ENCODE data around the gene DGCR2. TPM values are rescaled to one million over a fixed set of nuclear protein-coding genes. Genes with fewer than 3 reads are reported as not detected.
"Not testable (repeated sequence)": the region's sequence is repeated elsewhere in the genome, so short reads cannot be mapped to it uniquely, and the experiment has no call there.

DGCR2 gene
- total RNA-seq, 8 experiments from 2014 or later, result 31.2 to 53.9 (median 34.0) TPM

DNA sequence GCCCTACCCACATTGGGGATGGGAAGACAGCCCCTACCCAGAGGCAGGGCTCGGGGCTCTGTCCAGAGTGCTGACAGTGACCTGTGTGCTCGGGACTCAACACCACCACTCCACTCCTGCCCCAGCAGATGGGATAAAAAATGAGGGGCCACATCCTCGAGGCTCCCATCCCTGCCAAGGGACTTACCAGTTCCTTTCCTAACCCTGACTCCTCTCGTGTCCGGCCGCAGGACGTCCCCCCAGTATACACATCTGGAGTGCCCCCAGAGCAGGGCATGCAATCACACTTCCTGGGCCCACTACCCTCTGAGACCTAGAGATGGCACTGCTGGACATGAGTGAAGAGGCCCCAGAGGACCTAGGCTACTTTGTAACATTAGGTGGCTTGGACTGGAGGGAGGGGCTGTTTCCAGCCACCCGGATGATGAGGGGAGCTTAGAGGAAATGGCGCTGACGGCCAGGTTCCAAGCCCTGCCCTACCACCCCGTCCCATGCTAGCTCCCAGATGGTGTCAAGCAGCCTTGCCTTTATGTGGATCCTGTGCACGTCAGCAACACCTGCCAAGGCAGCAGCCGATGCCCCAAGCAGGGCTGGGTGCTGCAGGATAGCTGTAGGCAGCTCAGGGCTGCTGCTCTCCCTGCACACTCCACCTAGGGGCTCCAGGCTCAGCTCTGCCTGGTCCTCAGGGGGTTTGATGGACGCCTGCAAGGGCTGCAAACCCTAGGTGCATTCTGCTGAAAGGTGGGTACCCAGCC, 86.6 kb downstream of the DGCR2 start:
- in situ Hi-C loops (cut with MboI; ENCODE audit: low pct_unique_long_range_greater_than_20kb in 2 of 9, low sequenced_read_pairs in 9 of 9, unreplicated experiment in 9 of 9), result no loop called here
- peak; percentile 12 to 67 (median 26) for ATAC-seq (replicated peaks in 6 of 8)
- Histone ChIP-seq H3K4me1 (replicated peaks in 1 of 2) (no peaks in the 10 kb centered on the region), H3K27ac (no peak overlapping the region), H3K4me3 (no peak overlapping the region)
- 0 to 71% (median 40%) methylated on average over 1 to 6 of the region's 14 CpGs; no CpG with 5 or more reads in 5 of the 10 experiments for WGBS, 10 experiments

GRCh38 chr22:19035126-19035473, 87.1 kb downstream of the DGCR2 start:
- H3K4me3 ChIP-seq; H3K27ac ChIP-seq; ATAC-seq (replicated peaks in 6 of 8); in situ Hi-C loops (cut with MboI; ENCODE audit: low pct_unique_long_range_greater_than_20kb in 2 of 9, low sequenced_read_pairs in 9 of 9, unreplicated experiment in 9 of 9); H3K4me1 ChIP-seq (replicated peaks in 1 of 2): not testable (repeated sequence)
- 53% methylated on average over 3 of the region's 6 CpGs; no CpG with 5 or more reads in 9 of the 10 experiments for WGBS, 10 experiments

GRCh38 chr22:19034724-19035120, 87.5 kb downstream of the DGCR2 start:
- WGBS, 10 experiments, result no CpG with 5 or more reads among the region's 12 CpGs
- H3K27ac ChIP-seq; H3K4me1 ChIP-seq (replicated peaks in 1 of 2); in situ Hi-C loops (cut with MboI; ENCODE audit: low pct_unique_long_range_greater_than_20kb in 2 of 9, low sequenced_read_pairs in 9 of 9, unreplicated experiment in 9 of 9); ATAC-seq (replicated peaks in 6 of 8); H3K4me3 ChIP-seq: not testable (repeated sequence)

- H3K4me1 ChIP-seq (replicated peaks in 1 of 2); H3K27ac ChIP-seq; ATAC-seq (replicated peaks in 6 of 8); H3K4me3 ChIP-seq; in situ Hi-C loops (cut with MboI; ENCODE audit: low pct_unique_long_range_greater_than_20kb in 2 of 9, low sequenced_read_pairs in 9 of 9, unreplicated experiment in 9 of 9): not testable (repeated sequence)
- WGBS, 10 experiments, result no CpG with 5 or more reads among the region's 6 CpGs
Measured at GRCh38 chr22:19034031-19034723, 88.0 kb downstream of the DGCR2 start.

- ATAC-seq (replicated peaks in 6 of 8); in situ Hi-C loops (cut with MboI; ENCODE audit: low pct_unique_long_range_greater_than_20kb in 2 of 9, low sequenced_read_pairs in 9 of 9, unreplicated experiment in 9 of 9); H3K4me1 ChIP-seq (replicated peaks in 1 of 2); H3K27ac ChIP-seq; H3K4me3 ChIP-seq: not testable (repeated sequence)
- WGBS, 10 experiments, result no CpG with 5 or more reads among the region's 5 CpGs
Measured at GRCh38 chr22:19033568-19033905, 88.7 kb downstream of the DGCR2 start.

DNA sequence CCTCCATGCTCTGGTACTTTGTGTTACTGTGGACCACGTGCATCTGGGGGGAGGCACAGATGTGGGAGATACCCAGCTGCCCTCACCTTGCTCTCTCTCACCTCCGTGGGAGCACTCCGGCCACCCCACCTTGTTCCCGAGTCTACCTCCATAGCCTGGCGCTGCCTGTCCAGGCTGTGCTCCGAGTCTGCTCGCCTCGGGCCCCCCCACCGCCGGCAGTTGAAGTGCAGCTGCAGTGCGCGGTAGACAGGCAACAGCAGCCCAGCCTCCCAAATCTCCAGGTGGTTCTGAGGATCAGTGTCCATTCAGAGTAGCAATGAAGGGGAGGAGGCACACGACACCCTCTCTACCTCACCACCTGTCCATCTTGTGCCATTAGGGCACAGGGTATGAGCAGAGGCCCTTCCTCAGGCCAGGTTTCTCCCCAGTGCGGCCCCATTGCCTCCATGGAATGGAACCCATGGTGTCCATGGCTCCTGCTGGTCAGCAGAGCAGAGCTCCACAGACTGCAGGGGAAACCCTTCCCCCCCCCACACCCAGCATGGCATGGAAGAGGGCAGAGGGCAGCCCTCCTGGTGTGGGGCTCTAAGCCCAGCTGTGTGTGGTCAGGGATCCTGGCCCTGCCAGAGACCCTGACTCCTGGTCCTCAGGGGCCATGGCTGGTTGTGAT, 89.2 kb downstream of the DGCR2 start:
- in situ Hi-C loops (cut with MboI; ENCODE audit: low pct_unique_long_range_greater_than_20kb in 2 of 9, low sequenced_read_pairs in 9 of 9, unreplicated experiment in 9 of 9); H3K27ac ChIP-seq; ATAC-seq (replicated peaks in 6 of 8); H3K4me1 ChIP-seq (replicated peaks in 1 of 2); H3K4me3 ChIP-seq: not testable (repeated sequence)
- 89 to 90% methylated on average over 2 to 3 of the region's 14 CpGs; no CpG with 5 or more reads in 8 of the 10 experiments for WGBS, 10 experiments

DNA sequence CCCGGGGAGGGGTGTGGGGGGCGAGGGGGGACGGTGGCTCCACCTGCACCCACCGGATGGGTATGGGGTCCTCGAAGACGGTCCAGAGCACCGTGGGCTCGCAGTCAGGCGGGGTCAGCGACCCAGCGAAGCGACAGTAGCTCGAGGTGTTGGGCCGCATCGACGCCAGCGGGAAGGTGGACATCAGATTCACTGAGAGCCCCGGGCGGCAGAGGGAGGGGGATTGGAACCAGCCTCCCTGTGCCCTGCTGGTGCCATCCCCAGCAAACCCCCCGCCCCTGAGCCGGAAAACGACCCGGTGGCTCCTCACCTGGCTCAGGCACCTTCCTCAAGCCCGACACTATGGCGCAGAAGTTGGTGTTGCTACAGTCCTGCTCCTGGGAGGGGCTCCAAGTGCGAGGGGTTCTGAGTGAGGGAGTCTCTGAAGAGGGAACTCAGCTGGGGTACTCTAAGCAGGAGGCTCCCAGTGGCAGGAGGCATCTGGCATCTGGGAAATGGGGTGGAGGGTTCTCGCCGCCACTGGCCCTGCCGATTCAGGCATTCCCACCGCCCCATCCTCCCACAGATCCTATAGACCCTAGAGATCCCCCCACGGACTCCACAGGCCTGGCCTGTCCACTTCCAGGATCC, 89.9 kb downstream of the DGCR2 start:
- H3K4me1 ChIP-seq (replicated peaks in 1 of 2); in situ Hi-C loops (cut with MboI; ENCODE audit: low pct_unique_long_range_greater_than_20kb in 2 of 9, low sequenced_read_pairs in 9 of 9, unreplicated experiment in 9 of 9); H3K4me3 ChIP-seq; H3K27ac ChIP-seq; ATAC-seq (replicated peaks in 6 of 8): not testable (repeated sequence)
- no CpG with 5 or more reads among the region's 31 CpGs for WGBS, 10 experiments

GRCh38 chr22:19030889-19031252, 91.3 kb downstream of the DGCR2 start:
- ATAC-seq (replicated peaks in 6 of 8); in situ Hi-C loops (cut with MboI; ENCODE audit: low pct_unique_long_range_greater_than_20kb in 2 of 9, low sequenced_read_pairs in 9 of 9, unreplicated experiment in 9 of 9); H3K4me3 ChIP-seq; H3K27ac ChIP-seq; H3K4me1 ChIP-seq (replicated peaks in 1 of 2): not testable (repeated sequence)
- no CpG with 5 or more reads among the region's 7 CpGs for WGBS, 10 experiments

GRCh38 chr22:19030226-19030888, 91.9 kb downstream of the DGCR2 start:
- in situ Hi-C loops (cut with MboI; ENCODE audit: low pct_unique_long_range_greater_than_20kb in 2 of 9, low sequenced_read_pairs in 9 of 9, unreplicated experiment in 9 of 9); H3K4me1 ChIP-seq (replicated peaks in 1 of 2); H3K27ac ChIP-seq; H3K4me3 ChIP-seq; ATAC-seq (replicated peaks in 6 of 8): not testable (repeated sequence)
- 0 to 83% (median 68%) methylated on average over 1 to 7 of the region's 21 CpGs; no CpG with 5 or more reads in 6 of the 10 experiments for WGBS, 10 experiments

DNA sequence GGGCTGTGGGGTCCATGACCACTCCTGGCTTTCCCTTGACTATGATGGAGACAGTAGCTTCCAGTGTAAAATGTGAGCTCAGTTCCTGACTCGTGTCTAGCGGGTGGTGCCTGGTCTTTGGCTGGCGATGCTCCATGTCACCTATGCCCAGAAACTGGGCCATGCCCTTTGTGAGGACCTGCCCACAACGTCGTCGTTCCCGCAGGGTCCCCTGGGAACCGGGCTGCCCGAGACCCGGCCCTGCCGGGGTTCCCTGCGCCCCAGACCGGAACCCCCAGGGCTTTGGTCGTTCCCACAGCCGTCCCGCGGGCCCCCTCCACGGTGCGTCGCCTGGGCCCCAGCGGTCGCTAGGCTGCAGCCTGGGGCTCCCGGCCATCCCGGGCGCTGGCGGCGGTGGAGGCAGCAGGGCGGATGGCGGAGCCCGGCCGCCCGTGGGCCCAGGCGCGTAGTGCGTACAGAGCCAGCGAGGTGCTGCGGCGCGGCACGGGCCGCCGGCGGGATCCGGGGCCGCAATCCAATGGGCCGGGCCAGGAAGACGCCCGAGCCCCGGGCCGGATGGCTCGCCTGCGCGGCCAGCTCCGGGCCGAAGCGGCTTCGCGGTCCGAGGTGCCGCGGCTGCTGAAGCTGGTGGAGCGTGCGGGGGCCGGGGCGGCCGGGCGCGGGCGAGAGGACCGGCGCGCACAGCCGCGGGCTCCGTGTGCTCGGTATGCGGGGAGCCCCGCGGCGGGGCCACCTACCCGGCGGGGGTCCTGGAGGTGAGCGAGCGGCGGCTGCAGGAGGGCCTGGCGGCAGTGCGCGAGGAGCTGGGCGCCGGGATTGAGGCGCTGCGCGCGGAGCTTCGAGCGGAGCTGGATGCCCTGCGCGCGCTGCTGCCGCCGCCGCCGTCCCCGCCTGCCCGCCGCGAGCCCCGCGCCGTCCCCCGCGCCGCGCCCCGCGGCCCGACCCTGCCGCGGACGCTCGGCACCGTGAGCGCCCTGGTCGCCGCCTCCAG, 92.8 kb downstream of the DGCR2 start:
- in situ Hi-C loops (cut with MboI; ENCODE audit: low pct_unique_long_range_greater_than_20kb in 2 of 9, low sequenced_read_pairs in 9 of 9, unreplicated experiment in 9 of 9); H3K27ac ChIP-seq; H3K4me1 ChIP-seq (replicated peaks in 1 of 2): not testable (repeated sequence)
- peak in 3 of 8 experiments; percentile 3 to 12 (median 11) for ATAC-seq (replicated peaks in 6 of 8)
- WGBS, 10 experiments, result 15% methylated on average over 4 of the region's 125 CpGs; no CpG with 5 or more reads in 9 of the 10 experiments
- H3K4me3 ChIP-seq, result peak overlapping the region in 2 of 5 donors; percentile 24 to 25

- H3K27ac ChIP-seq; in situ Hi-C loops (cut with MboI; ENCODE audit: low pct_unique_long_range_greater_than_20kb in 2 of 9, low sequenced_read_pairs in 9 of 9, unreplicated experiment in 9 of 9); H3K4me3 ChIP-seq; H3K4me1 ChIP-seq (replicated peaks in 1 of 2): not testable (repeated sequence)
- WGBS, 10 experiments, result no CpG with 5 or more reads among the region's 5 CpGs
- peak in 7 of 8 experiments; percentile 8 to 70 (median 17) for ATAC-seq (replicated peaks in 6 of 8)
Measured at GRCh38 chr22:19028060-19028455, 94.2 kb downstream of the DGCR2 start.

All from motor neuron (in vitro differentiated cells).